Measurements from ENCODE around the gene SNX11. TPM values are rescaled to one million over a fixed set of nuclear protein-coding genes. Genes with fewer than 3 reads are reported as not detected.

SNX11 gene
- total and polyA plus RNA-seq, 2 donors (not counting 3 experiments of a cell fraction or from before 2014, with no cell fraction given) = 23.4 to 26.2 TPM

DNA sequence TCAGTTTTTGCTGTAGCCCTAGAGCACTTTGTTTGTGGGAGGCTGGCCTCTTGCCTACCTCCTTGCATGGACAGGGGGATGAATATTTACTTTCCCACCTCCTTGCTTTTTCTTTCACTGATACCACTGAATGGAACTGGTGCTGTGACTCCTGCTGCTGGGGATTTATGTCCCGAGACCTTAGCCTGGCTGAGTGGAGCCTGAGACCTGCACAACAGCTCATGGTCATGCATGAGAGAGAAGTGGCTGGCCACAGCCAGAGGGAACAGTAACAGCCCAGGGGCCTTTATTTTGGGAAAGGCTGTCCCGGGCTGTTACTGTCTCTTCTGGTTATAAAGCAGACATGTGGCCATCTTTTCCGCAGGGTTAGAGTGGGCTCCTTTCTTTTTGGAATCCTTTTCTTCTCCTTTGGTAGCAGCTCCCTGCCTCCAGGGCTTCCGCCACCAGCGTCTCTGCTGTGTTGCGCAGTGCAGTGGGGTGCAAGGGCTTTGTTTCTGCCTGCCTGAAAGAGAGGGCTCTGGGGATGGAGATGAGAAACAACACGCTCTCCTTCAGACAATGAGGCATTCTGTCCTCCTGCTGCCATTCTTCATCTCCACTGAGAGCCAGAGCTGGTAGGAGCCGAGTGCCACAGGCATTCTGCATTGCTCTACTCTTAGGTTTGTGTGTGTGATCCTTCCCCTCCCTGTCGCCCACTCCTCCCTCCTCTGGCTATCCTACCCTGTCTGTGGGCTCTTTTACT, 14.5 kb downstream of the SNX11 start:
- TSS peak; percentile 22 for BruUV-seq (replicated peaks)
- intact Hi-C loops (cut with micrococcal nuclease) = no loop called here

More for the DNA sequence above, 14.5 kb downstream of the SNX11 start:
- dilution Hi-C loops (cut with MboI; ENCODE audit: extremely low pct_ligation_motif_present, low sequenced_read_pairs) = no loop called here
- Histone ChIP-seq H3K9ac (replicated peaks; ENCODE audit: extremely low read depth, insufficient read depth, low read length) (no peak overlapping the region), H3K4me1 (ENCODE audit: control insufficient read depth, extremely low read depth, insufficient read depth, low read length) (peaks cover 4% of the 10 kb centered on the region), H3K9me3 (replicated peaks; ENCODE audit: control insufficient read depth, insufficient read depth, low read length) (no peaks in the 10 kb centered on the region), H3K9me1 (replicated peaks; ENCODE audit: control insufficient read depth, extremely low read depth, insufficient read depth, low read length) (no peaks in the 10 kb centered on the region), H3K27ac (ENCODE audit: insufficient read depth, low read depth, low read length) (no peak overlapping the region), H3K79me2 (ENCODE audit: control insufficient read depth, insufficient read depth, low read length) (no peaks in the 10 kb centered on the region), H3K4me3 (replicated peaks in 1 of 3; ENCODE audit: insufficient read depth in 1 of 3, low read depth in 1 of 3, low read length in 3 of 3) (no peak overlapping the region), H2AFZ (ENCODE audit: low read depth, low read length) (no peak overlapping the region), H3K4me2 (ENCODE audit: insufficient read depth, low read length) (no peak overlapping the region), H3K27me3 (ENCODE audit: control insufficient read depth in 2 of 2, insufficient read depth in 2 of 2, low read length in 2 of 2) (no peaks in the 10 kb centered on the region), H4K20me1 (replicated peaks; ENCODE audit: control insufficient read depth, extremely low read depth, insufficient read depth, low read length) (no peaks in the 10 kb centered on the region), H3K36me3 (ENCODE audit: control insufficient read depth in 2 of 2, extremely low read depth in 1 of 2, insufficient read depth in 2 of 2, low read length in 2 of 2) (peaks cover 17 to 32% of the 10 kb centered on the region in 2 experiments)
- DNase-seq (ENCODE audit: low read depth, low spot score) (no peak), FAIRE-seq (no peak)
- ChIA-PET CTCF (interaction anchor here (1.1 to 2.1 kb wide), 6 partner anchors 11 to 96 kb away, joined by 3 to 8 read pairs (median 4); no protein-coding TSS in a partner anchor), POLR2A (no interaction called here)
- no peak for TF ChIP-seq MYC (IDR thresholded peaks at IDR 0.05; ENCODE audit: low read depth, low read length)
- TF ChIP-seq, protein P1, sequence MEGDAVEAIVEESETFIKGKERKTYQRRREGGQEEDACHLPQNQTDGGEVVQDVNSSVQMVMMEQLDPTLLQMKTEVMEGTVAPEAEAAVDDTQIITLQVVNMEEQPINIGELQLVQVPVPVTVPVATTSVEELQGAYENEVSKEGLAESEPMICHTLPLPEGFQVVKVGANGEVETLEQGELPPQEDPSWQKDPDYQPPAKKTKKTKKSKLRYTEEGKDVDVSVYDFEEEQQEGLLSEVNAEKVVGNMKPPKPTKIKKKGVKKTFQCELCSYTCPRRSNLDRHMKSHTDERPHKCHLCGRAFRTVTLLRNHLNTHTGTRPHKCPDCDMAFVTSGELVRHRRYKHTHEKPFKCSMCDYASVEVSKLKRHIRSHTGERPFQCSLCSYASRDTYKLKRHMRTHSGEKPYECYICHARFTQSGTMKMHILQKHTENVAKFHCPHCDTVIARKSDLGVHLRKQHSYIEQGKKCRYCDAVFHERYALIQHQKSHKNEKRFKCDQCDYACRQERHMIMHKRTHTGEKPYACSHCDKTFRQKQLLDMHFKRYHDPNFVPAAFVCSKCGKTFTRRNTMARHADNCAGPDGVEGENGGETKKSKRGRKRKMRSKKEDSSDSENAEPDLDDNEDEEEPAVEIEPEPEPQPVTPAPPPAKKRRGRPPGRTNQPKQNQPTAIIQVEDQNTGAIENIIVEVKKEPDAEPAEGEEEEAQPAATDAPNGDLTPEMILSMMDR (IDR thresholded peaks at IDR 0.05; ENCODE audit: extremely low read depth in 1 of 2, insufficient read depth in 1 of 2, low read depth in 1 of 2, low read length in 2 of 2) = no peak
- no peak for TF ChIP-seq EZH2 (IDR thresholded peaks at IDR 0.05; ENCODE audit: borderline replicate concordance, low read depth, low read length, severe bottlenecking)
- TF ChIP-seq MAX (IDR thresholded peaks at IDR 0.05; ENCODE audit: insufficient read depth, insufficient read length) = no peak
- no peak for TF ChIP-seq JUN (IDR thresholded peaks at IDR 0.05; ENCODE audit: borderline replicate concordance, insufficient read depth, insufficient read length, low read depth)
- no peak for TF ChIP-seq POLR2A (IDR thresholded peaks at IDR 0.05; ENCODE audit: low read depth, low read length)
- no peak for TF ChIP-seq FOS (IDR thresholded peaks at IDR 0.05; ENCODE audit: borderline replicate concordance, insufficient read depth, low read length)
- TF ChIP-seq GATA2 (IDR thresholded peaks at IDR 0.05; ENCODE audit: insufficient read depth, insufficient read length, low read depth, low read length) = no peak
- TF ChIP-seq POLR2AphosphoS5 (IDR thresholded peaks at IDR 0.05; ENCODE audit: insufficient read depth, low read depth, low read length) = no peak

Data from endothelial cell of umbilical vein (primary cell).